ENCODE data around the gene PTPRO. TPM values are rescaled to one million over a fixed set of nuclear protein-coding genes. Genes with fewer than 3 reads are reported as not detected.

The PTPRO gene
- total and polyA plus RNA-seq, 4 donors, result 0.31 to 3.3 (median 1.1) TPM

- no peak overlapping the region for H3K9ac ChIP-seq (ENCODE audit: low read depth in 1 of 2, low read length in 2 of 2)
- 19% methylated on average over 3 of the region's 3 CpGs for WGBS
- H3K27ac ChIP-seq (ENCODE audit: low read depth in 1 of 2, low read length in 2 of 2), result no peak overlapping the region
- H3K36me3 ChIP-seq (ENCODE audit: control insufficient read depth in 4 of 4, insufficient read depth in 3 of 4, low read depth in 1 of 4, low read length in 3 of 4), result no peaks in the 10 kb centered on the region
- no peak for DNase-seq (ENCODE audit: low spot score)
- H3K27me3 ChIP-seq (ENCODE audit: control insufficient read depth in 4 of 4, insufficient read depth in 4 of 4, low read length in 3 of 4), result peaks cover 0 to 2% (median 0%) of the 10 kb centered on the region in 4 donors
- TF ChIP-seq RAD21 (IDR thresholded peaks at IDR 0.05) (peak; percentile 84 to 85), YY1 (IDR thresholded peaks at IDR 0.05) (peak; percentile 57), CTCF (IDR thresholded peaks at IDR 0.05; ENCODE audit: low read depth, low read length, missing input control) (peak; percentile 61), REST (IDR thresholded peaks at IDR 0.05) (no peak)
- no peak overlapping the region for H3K4me3 ChIP-seq (ENCODE audit: low read depth in 1 of 3, low read length in 3 of 3)
- no peaks in the 10 kb centered on the region for H3K9me3 ChIP-seq (ENCODE audit: control insufficient read depth in 4 of 4, low read length in 3 of 4)
- H3K4me1 ChIP-seq (ENCODE audit: control insufficient read depth in 4 of 4, insufficient read depth in 4 of 4, low read length in 3 of 4), result no peaks in the 10 kb centered on the region
Observed at GRCh38 chr12:15522574-15523187, 200.4 kb downstream of the PTPRO start.

GRCh38 chr12:15525441-15525840 is 203.1 kb downstream of the PTPRO start:
- 63% methylated on average over 2 of the region's 2 CpGs for WGBS
- no peak overlapping the region for H3K4me3 ChIP-seq (ENCODE audit: low read depth in 1 of 3, low read length in 3 of 3)
- no peaks in the 10 kb centered on the region for H3K27me3 ChIP-seq (ENCODE audit: control insufficient read depth in 4 of 4, insufficient read depth in 4 of 4, low read length in 3 of 4)
- no peaks in the 10 kb centered on the region for H3K36me3 ChIP-seq (ENCODE audit: control insufficient read depth in 4 of 4, insufficient read depth in 3 of 4, low read depth in 1 of 4, low read length in 3 of 4)
- no peaks in the 10 kb centered on the region for H3K4me1 ChIP-seq (ENCODE audit: control insufficient read depth in 4 of 4, insufficient read depth in 4 of 4, low read length in 3 of 4)
- no peak for DNase-seq (ENCODE audit: low spot score)
- no peak overlapping the region for H3K27ac ChIP-seq (ENCODE audit: low read depth in 1 of 2, low read length in 2 of 2)
- peaks cover 0 to 4% (median under 1%) of the 10 kb centered on the region in 4 donors for H3K9me3 ChIP-seq (ENCODE audit: control insufficient read depth in 4 of 4, low read length in 3 of 4)
- H3K9ac ChIP-seq (ENCODE audit: low read depth in 1 of 2, low read length in 2 of 2), result no peak overlapping the region
- TF ChIP-seq HNF4A (conservative IDR thresholded peaks at IDR 0.05), result no peak
- no peak for TF ChIP-seq EGR1 (IDR thresholded peaks at IDR 0.05; ENCODE audit: low read depth in 2 of 2)
- TF ChIP-seq FOXA1 (IDR thresholded peaks at IDR 0.05), result no peak
- TF ChIP-seq REST (IDR thresholded peaks at IDR 0.05), result no peak
- TF ChIP-seq SP1 (IDR thresholded peaks at IDR 0.05), result no peak
- TF ChIP-seq ATF3 (IDR thresholded peaks at IDR 0.05), result no peak
- no peak for TF ChIP-seq FOXA2 (IDR thresholded peaks at IDR 0.05)

Measured in liver (tissue), 9 donors.